HG03378 (cell line): ENCODE measurements around the gene TRAF2.
A peak's percentile ranks its signal among the peaks of the same experiment; 100 is the strongest.

ENCODE experiments used
- ATAC-seq: cut with Tn5 transposase; IDR thresholded peaks from one replicate; pipeline ENCODE4 v1.9.1; 2021; ENCODE audit warnings: mild to moderate bottlenecking, moderate library complexity; ENCODE audit not compliant: unreplicated experiment

TRAF2 gene

DNA sequence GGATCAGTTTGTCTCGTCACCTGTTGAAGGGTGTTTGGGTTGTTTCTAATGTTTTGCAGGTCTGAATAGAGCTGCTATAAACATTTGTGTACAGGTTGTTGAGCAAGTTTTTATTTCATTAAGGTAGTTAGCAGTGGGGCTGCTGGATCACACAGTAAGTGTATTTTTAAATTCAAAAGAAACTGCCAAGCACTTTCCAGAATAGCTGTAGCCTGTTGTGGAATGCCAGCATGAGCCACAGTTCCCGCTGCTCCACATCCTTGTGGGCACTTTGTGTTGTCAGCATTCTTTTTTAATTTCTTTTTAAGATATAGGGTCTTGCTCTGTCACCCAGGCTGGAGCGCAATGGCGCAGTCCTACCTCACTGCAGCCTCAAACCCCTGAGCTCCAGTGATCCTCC is 43.7 kb downstream of the TRAF2 start:
- ATAC-seq, result no peak

- no peak for ATAC-seq
Measured at GRCh38 chr9:136931611-136932130, 45.4 kb downstream of the TRAF2 start.

GRCh38 chr9:136934277-136934676 is 48.0 kb downstream of the TRAF2 start:
- ATAC-seq, result no peak

GRCh38 chr9:136935651-136936050 is 49.3 kb downstream of the TRAF2 start:
- ATAC-seq, result no peak

DNA sequence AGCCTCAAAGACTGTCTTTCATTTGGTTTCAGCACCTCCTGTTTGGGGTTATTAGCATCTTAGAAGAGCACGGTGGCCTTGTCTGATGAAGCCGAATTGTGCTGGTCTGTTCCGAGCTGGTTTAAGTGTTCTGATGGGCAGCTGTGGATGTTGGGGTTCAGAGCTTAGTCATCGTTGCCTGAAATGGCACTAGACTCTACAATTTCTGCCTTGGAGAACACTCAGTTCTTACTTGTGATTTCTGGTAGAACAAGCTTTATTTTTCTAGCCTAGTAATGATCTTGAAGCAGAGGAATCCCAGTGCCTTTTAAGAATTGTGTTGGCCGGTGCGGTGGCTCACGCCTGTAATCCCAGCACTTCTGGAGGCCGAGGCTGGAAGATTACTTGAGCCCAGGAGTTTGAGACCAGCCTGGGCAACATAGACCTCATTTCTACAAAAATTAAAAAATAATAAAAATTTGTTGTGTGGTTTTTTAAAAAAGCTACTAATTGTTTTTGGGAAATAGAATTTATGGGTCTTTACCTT is 50.4 kb downstream of the TRAF2 start:
- ATAC-seq, result no peak

DNA sequence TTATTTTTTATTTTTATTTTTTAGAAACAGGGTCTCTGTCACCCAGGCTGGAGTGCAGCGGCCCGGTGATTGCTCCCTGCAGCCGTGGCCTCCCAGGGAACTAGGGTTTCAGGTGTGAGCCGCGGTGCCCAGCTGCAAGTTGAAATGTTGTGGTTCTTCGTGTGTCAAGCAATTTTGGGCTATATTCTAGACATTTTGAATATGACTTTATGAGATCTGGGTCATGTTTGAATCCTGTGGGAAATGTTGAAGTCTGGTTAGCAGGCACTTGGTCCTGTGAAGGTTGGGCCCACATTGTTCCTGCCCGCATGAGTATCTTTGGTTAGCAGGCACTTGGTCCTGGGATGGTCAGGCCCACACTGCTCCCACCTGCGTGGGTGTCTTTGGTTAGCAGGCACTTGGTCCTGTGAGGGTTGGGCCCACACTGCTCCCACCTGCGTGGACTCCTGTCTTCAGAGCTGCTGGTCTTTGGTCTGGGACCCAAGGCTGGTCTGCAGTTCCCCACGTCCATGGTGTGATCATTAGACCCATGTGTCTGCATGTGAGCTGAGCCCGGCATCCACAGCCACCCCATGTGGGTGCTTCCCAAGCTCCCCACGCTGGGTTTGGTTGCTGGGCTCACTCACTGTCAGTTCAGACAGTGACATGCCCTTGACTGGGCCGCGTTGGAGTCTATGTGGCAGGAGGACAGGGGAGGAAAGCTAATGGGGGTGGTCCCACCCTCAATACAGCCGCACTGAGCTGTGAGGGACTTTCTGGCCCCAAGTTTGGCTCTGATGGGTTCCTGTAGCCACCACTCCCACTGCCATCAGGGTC is 51.1 kb downstream of the TRAF2 start:
- no peak for ATAC-seq

DNA sequence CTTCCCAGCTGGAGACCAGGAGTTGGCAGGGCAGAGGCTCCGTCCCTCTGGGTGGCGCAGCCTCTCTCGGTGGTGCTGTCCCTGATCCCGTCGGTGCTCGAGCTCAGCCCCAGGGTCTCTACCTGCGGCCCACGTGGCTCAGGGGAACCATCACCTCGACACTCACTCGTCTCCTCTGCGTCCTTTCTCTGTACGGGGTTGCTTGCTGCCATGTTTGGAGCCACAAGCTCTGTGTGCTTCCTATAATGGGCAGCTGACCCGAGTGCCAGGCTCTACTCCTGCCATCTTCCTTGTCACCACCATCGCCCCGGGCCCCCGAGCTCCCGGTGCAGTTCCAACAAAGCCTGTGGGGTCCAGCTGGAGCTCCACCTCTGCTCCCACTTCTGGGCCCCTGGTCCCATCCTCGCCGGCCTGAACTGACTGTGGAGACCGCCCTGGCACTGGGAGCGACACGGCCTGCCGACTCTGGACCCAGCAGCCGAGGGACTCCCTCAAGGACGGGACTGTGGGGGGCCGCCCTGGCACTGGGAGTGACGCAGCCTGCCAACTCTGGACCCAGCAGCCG is 53.2 kb downstream of the TRAF2 start:
- no peak for ATAC-seq

DNA sequence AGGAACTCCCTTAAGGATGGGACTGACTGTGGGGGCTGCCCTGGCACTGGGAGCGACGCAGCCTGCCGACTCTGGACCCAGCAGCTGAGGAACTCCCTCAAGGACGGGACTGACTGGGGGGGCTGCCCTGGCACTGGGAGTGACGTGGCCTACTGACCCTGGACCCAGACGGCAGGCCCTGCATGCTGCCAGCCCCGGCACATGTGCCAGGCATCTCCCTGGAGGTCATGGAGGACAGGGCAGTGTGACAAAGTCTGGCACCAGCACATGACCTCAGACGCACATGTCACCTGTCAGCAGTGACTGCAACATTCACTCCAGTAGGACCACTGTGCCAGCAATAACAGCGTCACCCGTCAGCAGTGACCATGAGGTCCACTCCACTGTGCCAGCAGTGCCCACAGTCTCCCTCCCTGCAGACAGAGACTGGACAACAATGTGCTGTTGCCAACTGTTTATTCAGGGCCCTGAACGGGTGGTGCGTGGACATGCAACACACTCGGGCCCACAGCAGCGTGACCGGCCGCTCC is 53.7 kb downstream of the TRAF2 start:
- ATAC-seq, result no peak

GRCh38 chr9:136940526-136941230 is 54.4 kb downstream of the TRAF2 start:
- no peak for ATAC-seq

DNA sequence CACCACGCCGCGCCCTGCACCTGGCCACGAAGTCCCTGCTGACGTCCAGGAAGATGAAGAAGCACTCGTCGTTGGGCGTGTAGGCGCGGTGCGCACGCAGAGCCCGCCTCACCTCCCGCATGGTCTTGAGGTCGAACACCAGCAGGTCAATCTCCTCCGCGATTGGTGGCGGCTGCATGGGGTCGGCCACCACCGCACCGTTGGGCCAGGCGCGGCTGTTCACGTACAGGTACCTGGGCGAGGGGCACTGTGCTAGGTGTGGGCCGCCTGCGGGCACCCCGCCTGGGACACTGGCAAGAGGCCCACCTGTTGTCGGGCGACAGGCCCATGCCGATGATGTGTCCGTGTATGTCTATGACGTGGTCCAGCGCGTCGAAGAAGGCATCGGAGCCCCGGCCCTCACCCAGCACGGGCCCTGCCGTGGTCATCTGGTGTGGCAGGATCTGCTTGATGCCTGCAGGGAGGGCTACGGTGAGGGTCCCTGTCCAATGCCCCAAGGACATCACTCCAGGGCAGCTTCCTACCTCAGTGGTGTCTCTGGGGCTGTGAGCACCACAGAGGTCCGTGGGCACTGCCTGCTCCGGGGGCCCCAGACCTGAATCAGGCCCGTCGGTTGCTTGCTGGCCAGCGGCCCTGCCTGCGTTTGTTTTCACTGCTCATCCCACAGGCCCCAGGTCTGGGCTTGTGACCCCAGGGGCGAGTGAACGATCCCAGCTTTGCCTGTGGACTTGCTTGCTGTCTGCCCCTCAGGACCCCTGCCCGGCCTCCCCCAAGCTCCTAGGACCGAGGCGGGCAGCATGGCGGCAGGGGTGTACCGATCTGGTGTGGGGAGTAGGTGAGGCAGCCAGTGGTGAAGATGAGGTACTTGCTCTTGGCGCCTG is 55.2 kb downstream of the TRAF2 start:
- no peak for ATAC-seq

- no peak for ATAC-seq
Measured at GRCh38 chr9:136942112-136942880, 56.0 kb downstream of the TRAF2 start.

DNA sequence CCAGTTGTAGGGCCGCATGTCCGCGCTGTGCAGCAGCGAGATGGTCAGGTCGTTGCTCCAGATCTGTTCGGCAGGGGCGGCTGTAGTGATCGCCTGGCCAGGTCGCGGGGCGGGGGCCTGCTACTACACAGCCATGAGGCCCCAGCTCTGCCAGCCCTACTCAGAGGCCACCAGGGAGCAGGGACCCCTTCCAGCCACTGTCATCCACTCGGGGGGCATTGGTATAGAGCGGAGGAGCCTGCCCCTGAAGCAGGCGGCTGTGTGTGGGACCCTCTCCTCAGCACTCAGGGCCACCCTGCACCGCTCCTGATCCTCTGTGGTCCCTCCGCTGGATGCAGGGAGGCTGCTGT is 56.5 kb downstream of the TRAF2 start:
- no peak for ATAC-seq

- ATAC-seq, result peak; percentile 21
Measured at GRCh38 chr9:136943291-136944211, 57.2 kb downstream of the TRAF2 start.

- ATAC-seq, result peak; percentile 15
Measured at GRCh38 chr9:136944212-136944518, 57.8 kb downstream of the TRAF2 start.

- peak; percentile 44 for ATAC-seq
Measured at GRCh38 chr9:136944519-136945332, 58.4 kb downstream of the TRAF2 start, which contains the start of the genes C8G and FBXW5. TSS of gene C8G (plus strand) at chr9:136945243. CDS start at chr9:136945321, 78 bp downstream. TSS of gene FBXW5 (minus strand) at chr9:136944738. CDS start at chr9:136944083, 655 bp downstream.

GRCh38 chr9:136945333-136946227 is 59.3 kb downstream of the TRAF2 start:
- ATAC-seq, result no peak
